ENCODE results near the gene IL11RA. TPM values are rescaled to one million over a fixed set of nuclear protein-coding genes. Genes with fewer than 3 reads are reported as not detected.

Gene IL11RA
- total and polyA plus RNA-seq, 2 donors (not counting 3 experiments of a cell fraction or from before 2014, with no cell fraction given) = 15.3 to 18.6 TPM

DNA sequence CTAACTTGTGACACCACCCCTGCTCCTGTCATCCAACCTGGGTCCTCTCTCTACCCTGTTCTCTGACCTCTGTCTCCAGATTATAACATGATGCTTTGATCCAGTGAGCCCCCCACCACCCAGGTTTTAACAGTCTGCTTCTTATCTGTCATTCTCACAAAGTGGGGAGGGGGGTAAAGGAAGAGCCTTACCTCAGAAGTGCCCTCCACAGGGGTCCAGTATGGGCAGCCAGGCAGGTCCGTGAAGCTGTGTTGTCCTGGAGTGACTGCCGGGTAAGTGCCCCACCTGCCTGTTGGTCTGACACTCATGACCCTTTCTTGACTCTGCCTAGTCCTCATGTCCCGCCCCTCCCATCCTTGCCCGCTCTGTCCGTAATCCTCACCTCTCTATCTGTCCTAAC is 3.4 kb downstream of the IL11RA start:
- intact Hi-C loops (cut with micrococcal nuclease) = no loop called here
- no peak overlapping the region for H3K27ac ChIP-seq (ENCODE audit: insufficient read depth, low read depth, low read length)

More for the DNA sequence above, 3.4 kb downstream of the IL11RA start:
- FAIRE-seq (no peak), DNase-seq (ENCODE audit: low read depth, low spot score) (no peak)
- H3K4me3 ChIP-seq (replicated peaks in 1 of 3; ENCODE audit: insufficient read depth in 1 of 3, low read depth in 1 of 3, low read length in 3 of 3) = no peak overlapping the region
- no peaks in the 10 kb centered on the region for H3K79me2 ChIP-seq (ENCODE audit: control insufficient read depth, insufficient read depth, low read length)
- no peaks in the 10 kb centered on the region for H3K9me1 ChIP-seq (replicated peaks; ENCODE audit: control insufficient read depth, extremely low read depth, insufficient read depth, low read length)
- no peaks in the 10 kb centered on the region for H3K27me3 ChIP-seq (ENCODE audit: control insufficient read depth in 2 of 2, insufficient read depth in 2 of 2, low read length in 2 of 2)
- H3K4me1 ChIP-seq (ENCODE audit: control insufficient read depth, extremely low read depth, insufficient read depth, low read length) = peaks cover 23% of the 10 kb centered on the region
- POLR2A ChIA-PET = no interaction called here
- no peaks in the 10 kb centered on the region for H4K20me1 ChIP-seq (replicated peaks; ENCODE audit: control insufficient read depth, extremely low read depth, insufficient read depth, low read length)
- H2AFZ ChIP-seq (ENCODE audit: low read depth, low read length) = no peak overlapping the region
- no peaks in the 10 kb centered on the region for H3K9me3 ChIP-seq (replicated peaks; ENCODE audit: control insufficient read depth, insufficient read depth, low read length)
- no TSS peak for BruUV-seq (replicated peaks)
- CTCF ChIA-PET = interaction anchor here (0.9 kb wide), 1 partner anchor 48 kb away, joined by 3 read pairs; no protein-coding TSS in a partner anchor
- H3K4me2 ChIP-seq (ENCODE audit: insufficient read depth, low read length) = no peak overlapping the region
- dilution Hi-C loops (cut with MboI; ENCODE audit: extremely low pct_ligation_motif_present, low sequenced_read_pairs) = no loop called here
- no peak overlapping the region for H3K9ac ChIP-seq (replicated peaks; ENCODE audit: extremely low read depth, insufficient read depth, low read length)
- no peaks in the 10 kb centered on the region for H3K36me3 ChIP-seq (ENCODE audit: control insufficient read depth in 2 of 2, extremely low read depth in 1 of 2, insufficient read depth in 2 of 2, low read length in 2 of 2)
- TF ChIP-seq FOS (IDR thresholded peaks at IDR 0.05; ENCODE audit: borderline replicate concordance, insufficient read depth, low read length) = no peak
- no peak for TF ChIP-seq POLR2AphosphoS5 (IDR thresholded peaks at IDR 0.05; ENCODE audit: insufficient read depth, low read depth, low read length)
- no peak for TF ChIP-seq POLR2A (IDR thresholded peaks at IDR 0.05; ENCODE audit: low read depth, low read length)
- TF ChIP-seq EZH2 (IDR thresholded peaks at IDR 0.05; ENCODE audit: borderline replicate concordance, low read depth, low read length, severe bottlenecking) = no peak
- TF ChIP-seq, protein P1, sequence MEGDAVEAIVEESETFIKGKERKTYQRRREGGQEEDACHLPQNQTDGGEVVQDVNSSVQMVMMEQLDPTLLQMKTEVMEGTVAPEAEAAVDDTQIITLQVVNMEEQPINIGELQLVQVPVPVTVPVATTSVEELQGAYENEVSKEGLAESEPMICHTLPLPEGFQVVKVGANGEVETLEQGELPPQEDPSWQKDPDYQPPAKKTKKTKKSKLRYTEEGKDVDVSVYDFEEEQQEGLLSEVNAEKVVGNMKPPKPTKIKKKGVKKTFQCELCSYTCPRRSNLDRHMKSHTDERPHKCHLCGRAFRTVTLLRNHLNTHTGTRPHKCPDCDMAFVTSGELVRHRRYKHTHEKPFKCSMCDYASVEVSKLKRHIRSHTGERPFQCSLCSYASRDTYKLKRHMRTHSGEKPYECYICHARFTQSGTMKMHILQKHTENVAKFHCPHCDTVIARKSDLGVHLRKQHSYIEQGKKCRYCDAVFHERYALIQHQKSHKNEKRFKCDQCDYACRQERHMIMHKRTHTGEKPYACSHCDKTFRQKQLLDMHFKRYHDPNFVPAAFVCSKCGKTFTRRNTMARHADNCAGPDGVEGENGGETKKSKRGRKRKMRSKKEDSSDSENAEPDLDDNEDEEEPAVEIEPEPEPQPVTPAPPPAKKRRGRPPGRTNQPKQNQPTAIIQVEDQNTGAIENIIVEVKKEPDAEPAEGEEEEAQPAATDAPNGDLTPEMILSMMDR (IDR thresholded peaks at IDR 0.05; ENCODE audit: extremely low read depth in 1 of 2, insufficient read depth in 1 of 2, low read depth in 1 of 2, low read length in 2 of 2) = no peak
- TF ChIP-seq JUN (IDR thresholded peaks at IDR 0.05; ENCODE audit: borderline replicate concordance, insufficient read depth, insufficient read length, low read depth) = no peak
- no peak for TF ChIP-seq GATA2 (IDR thresholded peaks at IDR 0.05; ENCODE audit: insufficient read depth, insufficient read length, low read depth, low read length)
- TF ChIP-seq, protein P2, sequence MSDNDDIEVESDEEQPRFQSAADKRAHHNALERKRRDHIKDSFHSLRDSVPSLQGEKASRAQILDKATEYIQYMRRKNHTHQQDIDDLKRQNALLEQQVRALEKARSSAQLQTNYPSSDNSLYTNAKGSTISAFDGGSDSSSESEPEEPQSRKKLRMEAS (IDR thresholded peaks at IDR 0.05; ENCODE audit: insufficient read depth, insufficient read length) = no peak
- TF ChIP-seq MYC (IDR thresholded peaks at IDR 0.05; ENCODE audit: low read depth, low read length) = no peak
